Skin epidermis (tissue), 12 donors: Measurements from ENCODE around the gene FAM124A.

Experiments used
- H3K27ac ChIP-seq, 21 experiments: fragments of 200-600 bp; sonication (generic) in 11 of 21; one replicate each; pipeline ENCODE4 v1.5.0; 2020; ENCODE audit warnings: mild to moderate bottlenecking in 3 of 21, inconsistent platforms in 2 of 21, moderate library complexity in 2 of 21
- H3K4me3 ChIP-seq, 7 experiments: fragments of 200-600 bp; sonication (generic) in 2 of 7; one replicate each; pipeline ENCODE4 v1.5.0; 2020; ENCODE audit warnings: inconsistent platforms in 2 of 7, mild to moderate bottlenecking in 2 of 7, moderate library complexity in 1 of 7

Gene FAM124A

GRCh38 chr13:51237386-51237785 lies 15.2 kb downstream of the FAM124A start:
- H3K4me3 ChIP-seq: no peak overlapping the region
- no peak overlapping the region for H3K27ac ChIP-seq

GRCh38 chr13:51237887-51238286 lies 15.7 kb downstream of the FAM124A start:
- no peak overlapping the region for H3K27ac ChIP-seq

GRCh38 chr13:51240178-51240577 lies 18.0 kb downstream of the FAM124A start:
- Histone ChIP-seq H3K27ac (no peak overlapping the region), H3K4me3 (no peak overlapping the region)

More at GRCh38 chr13:51237887-51238286, 15.7 kb downstream of the FAM124A start:
- no peak overlapping the region for H3K4me3 ChIP-seq

- H3K27ac ChIP-seq: peak overlapping the region in 2 of 21 experiments; percentile 18 to 31
- no peak overlapping the region for H3K4me3 ChIP-seq
These were observed 18.8 kb downstream of the FAM124A start for GRCh38 chr13:51240958-51241357.

- Histone ChIP-seq H3K27ac (no peak overlapping the region), H3K4me3 (no peak overlapping the region)
These were observed 19.5 kb downstream of the FAM124A start for GRCh38 chr13:51241720-51242119.

GRCh38 chr13:51243227-51243626 lies 21.0 kb downstream of the FAM124A start:
- Histone ChIP-seq H3K27ac (no peak overlapping the region), H3K4me3 (no peak overlapping the region)

GRCh38 chr13:51243832-51244231 lies 21.6 kb downstream of the FAM124A start:
- H3K27ac ChIP-seq: no peak overlapping the region

GRCh38 chr13:51244637-51245405 lies 22.6 kb downstream of the FAM124A start:
- H3K4me3 ChIP-seq: no peak overlapping the region
- H3K27ac ChIP-seq: no peak overlapping the region

More at GRCh38 chr13:51243832-51244231, 21.6 kb downstream of the FAM124A start:
- H3K4me3 ChIP-seq: no peak overlapping the region

- Histone ChIP-seq H3K27ac (no peak overlapping the region), H3K4me3 (no peak overlapping the region)
These were observed 23.4 kb downstream of the FAM124A start for GRCh38 chr13:51245583-51245982.

- Histone ChIP-seq H3K4me3 (no peak overlapping the region), H3K27ac (no peak overlapping the region)
These were observed 23.8 kb downstream of the FAM124A start for GRCh38 chr13:51246025-51246417.

GRCh38 chr13:51246418-51247277 lies 24.4 kb downstream of the FAM124A start:
- Histone ChIP-seq H3K27ac (no peak overlapping the region), H3K4me3 (no peak overlapping the region)

GRCh38 chr13:51249255-51249654 lies 27.1 kb downstream of the FAM124A start:
- H3K4me3 ChIP-seq: no peak overlapping the region
- H3K27ac ChIP-seq: no peak overlapping the region

GRCh38 chr13:51249770-51250741 lies 27.9 kb downstream of the FAM124A start:
- H3K27ac ChIP-seq: no peak overlapping the region
- H3K4me3 ChIP-seq: no peak overlapping the region

- Histone ChIP-seq H3K4me3 (no peak overlapping the region), H3K27ac (no peak overlapping the region)
These were observed 29.3 kb downstream of the FAM124A start for GRCh38 chr13:51251480-51251879.

GRCh38 chr13:51252954-51253532 lies 30.8 kb downstream of the FAM124A start:
- no peak overlapping the region for H3K4me3 ChIP-seq
- H3K27ac ChIP-seq: no peak overlapping the region

GRCh38 chr13:51255556-51255955 lies 33.4 kb downstream of the FAM124A start:
- Histone ChIP-seq H3K27ac (no peak overlapping the region), H3K4me3 (no peak overlapping the region)

- Histone ChIP-seq H3K4me3 (no peak overlapping the region), H3K27ac (no peak overlapping the region)
These were observed 35.0 kb downstream of the FAM124A start for GRCh38 chr13:51257187-51257586.

GRCh38 chr13:51258612-51259548 lies 36.7 kb downstream of the FAM124A start:
- Histone ChIP-seq H3K4me3 (no peak overlapping the region), H3K27ac (no peak overlapping the region)
